Neural progenitor cell (in vitro differentiated cells): ENCODE data around the gene MEP1B.

ENCODE experiments used
- CTCF ChIP-seq: fragments of 200-600 bp; sonication (generic); IDR thresholded peaks from 2 replicates; pipeline ENCODE4 v1.5.1; 2017; ENCODE audit warnings: antibody characterized with exemption, mild to moderate bottlenecking
- EZH2 ChIP-seq: fragments of 200-600 bp; sonication (generic); IDR thresholded peaks from 2 replicates; pipeline ENCODE4 v1.6.1; 2017; ENCODE audit warnings: antibody characterized with exemption, mild to moderate bottlenecking, moderate library complexity
- EZH2phosphoT487 ChIP-seq: fragments of 200-600 bp; sonication (generic); IDR thresholded peaks from 2 replicates; pipeline ENCODE4 v1.6.1; 2017; ENCODE audit warnings: antibody characterized with exemption

DNA sequence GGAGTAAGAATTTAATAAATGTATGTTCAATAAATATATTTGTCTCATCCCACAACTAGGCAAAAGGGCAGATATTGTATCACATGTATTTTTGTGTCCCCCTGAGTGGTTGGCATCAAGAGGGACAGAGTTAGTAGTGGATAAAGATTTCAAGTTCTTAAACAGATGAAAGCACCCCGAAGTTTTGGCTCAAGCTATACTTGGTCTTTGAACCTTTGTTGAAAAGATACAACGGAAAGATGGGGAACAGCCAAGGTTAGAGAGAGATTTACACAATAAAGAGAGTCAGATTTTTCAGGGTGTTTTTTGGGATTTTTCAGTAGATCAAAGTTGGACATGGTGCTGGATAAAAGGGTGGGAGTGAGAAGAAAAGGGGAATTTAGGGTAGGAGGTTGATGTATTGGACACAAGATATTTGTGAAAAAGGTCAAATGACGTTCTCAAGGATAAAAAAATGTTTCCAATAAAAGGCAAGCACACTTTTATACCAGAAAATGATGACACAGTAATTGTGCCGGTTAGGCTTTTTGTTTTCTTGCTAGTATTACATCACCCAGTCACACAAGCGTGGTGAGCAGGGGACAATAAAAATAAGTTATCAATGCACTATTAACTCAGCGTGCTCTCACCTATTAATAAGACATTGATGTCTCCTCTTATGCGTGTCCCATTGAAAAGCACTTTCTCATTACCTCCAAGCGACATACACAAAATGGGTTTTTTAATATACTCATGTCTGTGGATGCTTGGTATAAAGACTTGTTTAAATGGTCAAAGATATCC lies 59.5 kb downstream of the MEP1B start:
- TF ChIP-seq CTCF (no peak), EZH2 (no peak), EZH2phosphoT487 (no peak)
